GM12801 (cell line): Measurements from ENCODE around the gene CCDC93.

Experiments used
- TF ChIP-seq, protein P1 (sequence below): IDR thresholded peaks from one replicate; pipeline ENCODE4 v1.5.1; 2011; ENCODE audit warnings: control low read depth; ENCODE audit not compliant: insufficient read length; ENCODE audit errors: extremely low read depth

The CCDC93 gene

DNA sequence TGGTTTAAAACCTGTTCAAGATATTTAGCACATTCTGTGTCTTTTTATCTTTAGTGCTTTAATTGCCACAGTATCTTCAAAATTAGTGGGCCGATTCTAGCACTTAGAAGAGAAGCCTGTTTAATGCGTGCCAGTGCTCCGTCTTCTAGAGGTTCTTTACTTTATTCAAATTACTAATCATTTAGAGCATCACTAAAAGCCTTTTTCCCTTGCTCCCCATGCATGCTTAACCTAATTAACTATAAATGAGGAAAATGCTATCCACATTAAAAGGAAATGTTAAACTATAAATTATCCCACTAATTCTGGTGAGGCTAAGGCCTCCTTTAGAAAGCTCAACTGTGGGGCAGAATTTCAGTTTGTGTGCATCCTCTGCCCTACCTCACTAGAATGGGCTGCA, 42.9 kb upstream of the CCDC93 start:
- TF ChIP-seq, protein P1, sequence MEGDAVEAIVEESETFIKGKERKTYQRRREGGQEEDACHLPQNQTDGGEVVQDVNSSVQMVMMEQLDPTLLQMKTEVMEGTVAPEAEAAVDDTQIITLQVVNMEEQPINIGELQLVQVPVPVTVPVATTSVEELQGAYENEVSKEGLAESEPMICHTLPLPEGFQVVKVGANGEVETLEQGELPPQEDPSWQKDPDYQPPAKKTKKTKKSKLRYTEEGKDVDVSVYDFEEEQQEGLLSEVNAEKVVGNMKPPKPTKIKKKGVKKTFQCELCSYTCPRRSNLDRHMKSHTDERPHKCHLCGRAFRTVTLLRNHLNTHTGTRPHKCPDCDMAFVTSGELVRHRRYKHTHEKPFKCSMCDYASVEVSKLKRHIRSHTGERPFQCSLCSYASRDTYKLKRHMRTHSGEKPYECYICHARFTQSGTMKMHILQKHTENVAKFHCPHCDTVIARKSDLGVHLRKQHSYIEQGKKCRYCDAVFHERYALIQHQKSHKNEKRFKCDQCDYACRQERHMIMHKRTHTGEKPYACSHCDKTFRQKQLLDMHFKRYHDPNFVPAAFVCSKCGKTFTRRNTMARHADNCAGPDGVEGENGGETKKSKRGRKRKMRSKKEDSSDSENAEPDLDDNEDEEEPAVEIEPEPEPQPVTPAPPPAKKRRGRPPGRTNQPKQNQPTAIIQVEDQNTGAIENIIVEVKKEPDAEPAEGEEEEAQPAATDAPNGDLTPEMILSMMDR = no peak

DNA sequence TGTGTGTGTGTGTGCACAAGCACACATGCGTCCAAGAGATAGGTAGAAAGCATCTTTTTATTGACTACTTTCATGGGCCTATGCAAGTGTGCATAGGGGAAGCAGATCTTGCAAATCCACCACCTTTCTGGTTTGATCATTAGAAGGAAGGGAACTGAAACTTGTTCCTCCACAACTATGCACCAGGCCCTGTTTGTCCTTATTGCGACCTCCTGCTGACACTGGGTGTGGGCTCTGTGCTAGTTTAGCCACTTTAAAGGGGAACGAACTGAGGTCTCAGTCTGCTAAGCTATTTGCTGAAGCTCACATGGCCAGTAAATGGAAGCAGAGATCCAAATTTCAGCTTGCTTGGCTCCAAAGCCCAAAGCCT, 42.3 kb upstream of the CCDC93 start:
- TF ChIP-seq, protein P1 = no peak

DNA sequence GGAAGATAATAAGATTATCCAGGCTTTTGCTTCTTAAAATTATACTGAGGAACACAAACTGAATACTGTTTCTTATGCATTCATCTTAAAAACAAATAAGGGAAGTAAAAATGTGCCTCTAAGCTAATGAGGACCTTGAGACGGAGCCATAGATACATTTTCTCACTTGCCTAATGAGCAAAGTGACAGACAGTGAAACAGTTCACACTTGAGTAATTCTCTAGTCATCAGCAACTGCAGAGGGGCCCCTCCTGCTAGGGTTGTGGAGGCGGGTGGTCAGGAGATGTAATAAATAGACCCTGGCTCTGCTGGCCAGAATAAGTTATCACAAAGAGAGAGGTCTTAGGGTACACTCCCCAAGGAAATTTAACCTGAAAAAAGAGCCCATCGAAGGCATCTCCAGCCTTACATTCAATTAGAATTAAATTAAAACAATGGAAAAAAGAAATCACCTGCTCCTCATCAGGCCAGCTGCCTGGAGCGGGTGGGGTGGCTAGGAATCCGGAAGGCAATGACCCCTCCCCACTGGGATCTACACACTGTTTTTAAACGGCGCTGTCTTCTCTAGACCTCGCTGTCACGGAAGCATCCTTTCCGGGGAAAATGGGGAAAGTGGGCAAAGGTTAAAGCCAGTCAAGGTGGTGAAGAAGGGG, 41.8 kb upstream of the CCDC93 start:
- TF ChIP-seq, protein P1 = no peak

DNA sequence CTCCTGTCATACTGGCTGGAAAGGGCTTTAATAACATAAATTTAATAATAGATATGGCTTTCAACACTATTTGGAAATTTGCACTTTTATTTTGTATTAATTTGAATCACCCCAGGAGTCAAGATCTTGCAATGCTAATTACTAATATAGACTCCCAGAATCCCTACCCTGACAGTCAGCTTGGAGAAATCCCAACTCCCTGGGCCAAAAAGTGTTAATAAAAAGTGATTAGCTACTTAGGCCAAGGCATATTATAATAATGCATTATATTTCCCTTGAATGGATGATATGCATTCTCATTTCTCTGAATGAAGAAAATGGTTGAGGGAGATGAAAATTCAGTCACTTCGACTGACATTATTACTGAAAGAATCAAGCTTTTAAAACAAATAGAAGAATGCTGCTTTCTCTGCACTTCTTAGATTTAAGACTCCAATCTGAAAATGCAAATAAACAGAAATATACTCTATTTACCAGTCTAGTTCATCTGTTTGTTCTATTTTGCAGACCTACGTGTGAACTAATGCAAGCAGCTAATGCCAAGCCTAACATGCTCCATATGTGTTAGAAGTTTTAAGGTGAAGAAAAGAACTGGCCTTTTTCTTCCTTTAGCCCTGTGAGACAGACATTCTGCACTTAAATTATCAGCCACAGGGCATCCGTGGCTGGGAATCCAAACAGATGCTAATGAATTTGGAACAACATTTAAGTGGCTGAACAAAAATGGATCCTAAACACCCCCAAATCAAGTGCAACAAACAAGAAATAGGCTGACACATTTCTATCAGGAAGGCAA, 40.5 kb upstream of the CCDC93 start:
- TF ChIP-seq, protein P1 = no peak

DNA sequence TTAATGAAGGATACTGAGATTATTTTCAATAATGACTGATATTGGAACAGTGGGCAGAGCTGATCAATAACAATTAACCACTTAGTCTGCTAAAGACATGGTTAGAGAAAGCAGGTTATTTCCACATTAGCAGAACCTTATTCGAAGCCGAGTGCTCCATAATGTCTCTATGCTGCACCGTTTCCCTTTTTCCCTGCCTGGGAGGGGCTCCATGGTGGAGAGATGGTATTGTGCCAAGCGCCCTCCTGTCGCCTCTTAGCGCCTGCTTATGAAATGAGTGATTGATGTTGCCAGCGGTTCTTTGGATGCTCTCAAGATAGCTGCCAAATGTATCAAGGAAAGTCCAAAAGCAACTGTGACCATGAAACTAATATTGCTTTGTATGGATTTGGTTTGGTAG, 39.8 kb upstream of the CCDC93 start:
- TF ChIP-seq, protein P1 = no peak

DNA sequence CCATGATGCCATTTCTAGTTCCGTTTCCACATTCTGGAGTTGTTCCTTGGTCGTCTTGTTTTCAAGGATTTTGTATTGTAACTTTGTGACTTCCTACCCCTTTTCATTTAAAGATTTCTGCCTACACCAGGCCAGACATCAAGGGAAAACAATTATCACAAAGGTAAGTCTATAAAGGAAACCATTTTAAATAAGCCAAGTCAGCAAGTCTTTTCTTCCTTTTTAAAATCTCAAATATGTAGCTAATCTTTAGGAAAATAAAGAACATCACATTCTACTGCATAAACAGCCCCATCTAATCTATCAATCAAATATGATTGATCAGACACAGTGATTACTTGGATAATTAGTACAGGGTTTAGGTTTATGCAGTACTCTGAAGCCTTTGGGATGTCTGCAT, 38.6 kb upstream of the CCDC93 start:
- TF ChIP-seq, protein P1 = no peak

DNA sequence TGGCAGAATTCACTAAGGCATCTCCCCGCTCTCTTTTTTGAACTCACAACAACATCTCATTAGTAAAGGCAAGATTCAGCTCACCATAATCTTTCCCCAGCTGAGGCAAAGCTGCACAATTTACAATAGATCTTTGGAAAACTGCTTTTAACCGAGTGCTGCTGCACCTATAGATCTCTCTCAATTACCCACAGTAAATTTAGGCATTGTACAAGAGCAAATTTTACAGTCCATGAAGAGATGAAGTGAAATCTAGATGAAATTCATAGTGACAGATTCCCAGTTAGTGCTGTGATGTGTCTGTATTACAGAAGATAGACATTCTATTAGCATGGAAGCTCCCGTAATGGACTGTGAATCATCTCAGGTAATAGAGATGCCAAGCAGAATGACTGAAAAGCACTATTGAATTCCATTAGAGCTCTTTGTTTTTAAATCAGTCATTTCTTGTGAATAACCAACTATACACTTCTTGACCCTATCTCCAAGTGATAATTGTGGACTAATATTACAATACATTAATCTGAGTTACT, 38.0 kb upstream of the CCDC93 start:
- TF ChIP-seq, protein P1 = no peak
